ENCODE results near the gene HOOK1.
"Not testable (repeated sequence)": the region's sequence is repeated elsewhere in the genome, so short reads cannot be mapped to it uniquely, and the experiment has no call there.

Gene HOOK1

GRCh38 chr1:59892841-59893811, 78.4 kb downstream of the HOOK1 start:
- Histone ChIP-seq H3K36me3 (ENCODE audit: insufficient read depth, low read length) (no peaks in the 10 kb centered on the region), H3K79me2 (ENCODE audit: control insufficient read depth, insufficient read depth, low read length, unreplicated experiment) (no peaks in the 10 kb centered on the region), H3K27me3 (ENCODE audit: insufficient read depth, low read length) (no peaks in the 10 kb centered on the region; the same call in 1 of the 2 replicates), H2AFZ (ENCODE audit: low read length, unreplicated experiment) (no peak overlapping the region), H3K4me3 (ENCODE audit: low read depth, low read length) (no peak overlapping the region), H3K4me1 (ENCODE audit: control insufficient read depth, insufficient read depth, low read length, unreplicated experiment) (no peaks in the 10 kb centered on the region), H3K27ac (ENCODE audit: low read depth, low read length) (no peak overlapping the region)

- H3K4me1 ChIP-seq (ENCODE audit: control insufficient read depth, insufficient read depth, low read length, unreplicated experiment), result no peaks in the 10 kb centered on the region
- H3K4me3 ChIP-seq (ENCODE audit: low read depth, low read length), result no peak overlapping the region
- H3K79me2 ChIP-seq (ENCODE audit: control insufficient read depth, insufficient read depth, low read length, unreplicated experiment), result no peaks in the 10 kb centered on the region
- H2AFZ ChIP-seq (ENCODE audit: low read length, unreplicated experiment), result no peak overlapping the region
- no peak overlapping the region for H3K27ac ChIP-seq (ENCODE audit: low read depth, low read length)
- no peaks in the 10 kb centered on the region for H3K27me3 ChIP-seq (ENCODE audit: insufficient read depth, low read length)
- H3K36me3 ChIP-seq (ENCODE audit: insufficient read depth, low read length), result no peaks in the 10 kb centered on the region
These were observed 82.4 kb downstream of the HOOK1 start for GRCh38 chr1:59897165-59897564.

DNA sequence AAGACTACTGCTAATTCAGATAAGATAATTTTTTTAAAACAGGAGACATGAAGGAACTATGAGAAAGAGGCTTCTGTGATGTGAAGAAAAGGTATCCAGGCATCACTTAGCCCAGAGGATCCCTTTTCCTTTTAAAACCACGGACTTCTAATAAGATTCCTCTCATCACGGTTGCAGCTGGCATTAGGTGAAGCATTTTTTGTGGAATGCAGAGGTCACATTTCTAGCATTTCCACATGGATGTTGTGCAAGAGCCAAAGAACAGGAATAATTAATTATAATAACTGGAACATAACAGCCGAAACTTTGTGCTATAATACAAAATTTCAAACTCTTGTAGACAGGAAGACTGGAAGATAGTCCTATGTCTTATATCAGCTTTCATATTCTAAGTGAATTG, 84.2 kb downstream of the HOOK1 start:
- H3K27me3 ChIP-seq (ENCODE audit: insufficient read depth, low read length), result no peaks in the 10 kb centered on the region
- no peak overlapping the region for H3K4me3 ChIP-seq (ENCODE audit: low read depth, low read length)
- H2AFZ ChIP-seq (ENCODE audit: low read length, unreplicated experiment), result no peak overlapping the region
- no peaks in the 10 kb centered on the region for H3K36me3 ChIP-seq (ENCODE audit: insufficient read depth, low read length)
- H3K27ac ChIP-seq (ENCODE audit: low read depth, low read length), result no peak overlapping the region
- no peaks in the 10 kb centered on the region for H3K4me1 ChIP-seq (ENCODE audit: control insufficient read depth, insufficient read depth, low read length, unreplicated experiment)
- no peaks in the 10 kb centered on the region for H3K79me2 ChIP-seq (ENCODE audit: control insufficient read depth, insufficient read depth, low read length, unreplicated experiment)

DNA sequence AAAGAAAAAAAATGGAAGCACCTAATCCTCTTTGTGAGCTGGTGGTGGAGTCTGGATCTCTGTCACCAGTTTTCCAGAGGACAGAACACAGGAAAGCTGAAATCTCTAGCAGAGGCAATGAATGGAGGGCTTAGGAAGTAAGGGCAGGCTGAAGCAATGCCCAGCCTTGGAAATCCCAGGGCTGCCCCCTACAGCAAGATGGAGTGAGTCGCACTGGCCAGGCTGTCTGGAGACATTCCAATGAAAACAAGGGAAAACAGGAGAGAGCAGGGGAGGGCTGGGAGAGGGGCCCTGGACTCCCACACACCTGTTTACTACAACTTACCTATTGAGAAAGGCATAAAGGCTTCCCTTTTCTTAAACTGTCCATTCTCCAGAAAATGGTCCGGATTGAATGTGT, 85.9 kb downstream of the HOOK1 start:
- Histone ChIP-seq H2AFZ (ENCODE audit: low read length, unreplicated experiment) (no peak overlapping the region), H3K27ac (ENCODE audit: low read depth, low read length) (no peak overlapping the region), H3K36me3 (ENCODE audit: insufficient read depth, low read length) (no peaks in the 10 kb centered on the region), H3K4me3 (ENCODE audit: low read depth, low read length) (no peak overlapping the region), H3K4me1 (ENCODE audit: control insufficient read depth, insufficient read depth, low read length, unreplicated experiment) (no peaks in the 10 kb centered on the region), H3K79me2 (ENCODE audit: control insufficient read depth, insufficient read depth, low read length, unreplicated experiment) (no peaks in the 10 kb centered on the region), H3K27me3 (ENCODE audit: insufficient read depth, low read length) (no peaks in the 10 kb centered on the region)

- Histone ChIP-seq H3K27ac (ENCODE audit: low read depth, low read length) (no peak overlapping the region), H3K4me1 (ENCODE audit: control insufficient read depth, insufficient read depth, low read length, unreplicated experiment) (no peaks in the 10 kb centered on the region), H3K36me3 (ENCODE audit: insufficient read depth, low read length) (no peaks in the 10 kb centered on the region), H3K4me3 (ENCODE audit: low read depth, low read length) (no peak overlapping the region), H3K27me3 (ENCODE audit: insufficient read depth, low read length) (no peaks in the 10 kb centered on the region), H3K79me2 (ENCODE audit: control insufficient read depth, insufficient read depth, low read length, unreplicated experiment) (no peaks in the 10 kb centered on the region), H2AFZ (ENCODE audit: low read length, unreplicated experiment) (no peak overlapping the region)
These were observed 87.1 kb downstream of the HOOK1 start for GRCh38 chr1:59901770-59902388.

DNA sequence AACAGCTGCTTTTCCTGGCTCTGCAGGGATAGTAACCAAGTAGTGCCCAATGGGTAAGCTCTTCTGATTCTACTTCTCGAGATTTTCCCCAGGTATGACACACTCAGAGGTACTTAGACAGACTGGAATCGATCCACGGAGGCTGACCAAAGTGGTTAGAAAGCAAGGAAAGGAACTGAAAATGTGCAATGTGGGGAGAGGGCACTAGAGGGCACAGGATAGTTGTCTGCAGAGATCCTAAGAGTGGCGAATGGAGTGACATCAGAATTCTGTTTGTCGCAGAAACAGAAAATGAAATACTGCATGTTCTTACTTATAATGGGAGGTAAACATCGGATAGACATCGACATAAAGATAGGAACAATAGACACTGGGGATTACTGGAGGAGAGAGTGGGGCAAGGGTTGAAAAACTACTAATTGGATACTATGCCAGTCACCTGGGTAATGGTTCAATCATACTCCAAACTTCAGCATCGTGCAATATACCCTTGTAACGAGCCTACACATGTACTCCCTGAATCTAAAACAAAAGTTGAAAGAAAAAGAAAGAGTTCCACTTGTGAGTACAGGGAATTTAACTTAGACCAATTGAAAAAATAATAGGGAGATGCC, 88.5 kb downstream of the HOOK1 start:
- no peaks in the 10 kb centered on the region for H3K4me1 ChIP-seq (ENCODE audit: control insufficient read depth, insufficient read depth, low read length, unreplicated experiment)
- H3K79me2 ChIP-seq (ENCODE audit: control insufficient read depth, insufficient read depth, low read length, unreplicated experiment), result no peaks in the 10 kb centered on the region
- H3K27ac ChIP-seq (ENCODE audit: low read depth, low read length), result no peak overlapping the region
- H3K27me3 ChIP-seq (ENCODE audit: insufficient read depth, low read length), result no peaks in the 10 kb centered on the region
- H3K36me3 ChIP-seq (ENCODE audit: insufficient read depth, low read length), result no peaks in the 10 kb centered on the region
- no peak overlapping the region for H2AFZ ChIP-seq (ENCODE audit: low read length, unreplicated experiment)
- H3K4me3 ChIP-seq (ENCODE audit: low read depth, low read length), result no peak overlapping the region

DNA sequence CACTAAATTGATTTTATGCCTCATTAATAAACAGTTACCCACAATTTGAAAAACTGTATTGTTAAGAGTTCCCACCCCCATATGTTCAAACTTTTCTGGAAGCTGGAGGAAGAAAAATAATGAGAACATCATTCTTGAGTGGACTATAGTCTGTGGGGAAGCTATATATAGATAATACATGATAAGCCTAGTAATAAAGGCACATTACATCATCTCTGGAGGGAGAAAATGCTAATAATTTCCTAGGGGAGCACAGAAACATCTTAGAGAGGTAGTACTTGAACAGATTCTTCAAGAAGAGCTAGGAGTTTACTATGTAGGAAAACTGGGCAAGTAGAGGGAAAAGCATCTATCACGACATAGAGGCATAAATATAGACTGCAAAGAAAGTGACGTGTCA, 92.2 kb downstream of the HOOK1 start:
- H3K36me3 ChIP-seq (ENCODE audit: insufficient read depth, low read length), result no peaks in the 10 kb centered on the region
- no peaks in the 10 kb centered on the region for H3K4me1 ChIP-seq (ENCODE audit: control insufficient read depth, insufficient read depth, low read length, unreplicated experiment)
- H3K4me3 ChIP-seq (ENCODE audit: low read depth, low read length), result no peak overlapping the region
- 0 out of 2 replicates have a peak, but pooled peaks cover 4% of the 10 kb centered on the region for H3K27me3 ChIP-seq (ENCODE audit: insufficient read depth, low read length)
- no peaks in the 10 kb centered on the region for H3K79me2 ChIP-seq (ENCODE audit: control insufficient read depth, insufficient read depth, low read length, unreplicated experiment)
- no peak overlapping the region for H2AFZ ChIP-seq (ENCODE audit: low read length, unreplicated experiment)
- no peak overlapping the region for H3K27ac ChIP-seq (ENCODE audit: low read depth, low read length)

GRCh38 chr1:59908084-59908483, 93.3 kb downstream of the HOOK1 start:
- H3K27ac ChIP-seq (ENCODE audit: low read depth, low read length), result no peak overlapping the region
- H3K36me3 ChIP-seq (ENCODE audit: insufficient read depth, low read length), result no peaks in the 10 kb centered on the region
- H3K4me1 ChIP-seq (ENCODE audit: control insufficient read depth, insufficient read depth, low read length, unreplicated experiment), result no peaks in the 10 kb centered on the region
- H3K4me3 ChIP-seq (ENCODE audit: low read depth, low read length), result no peak overlapping the region
- 0 out of 2 replicates have a peak, but pooled peaks cover 4% of the 10 kb centered on the region for H3K27me3 ChIP-seq (ENCODE audit: insufficient read depth, low read length)
- H2AFZ ChIP-seq (ENCODE audit: low read length, unreplicated experiment), result no peak overlapping the region
- no peaks in the 10 kb centered on the region for H3K79me2 ChIP-seq (ENCODE audit: control insufficient read depth, insufficient read depth, low read length, unreplicated experiment)

- Histone ChIP-seq H3K27me3 (ENCODE audit: insufficient read depth, low read length) (0 out of 2 replicates have a peak, but pooled peaks cover 4% of the 10 kb centered on the region), H3K4me1 (ENCODE audit: control insufficient read depth, insufficient read depth, low read length, unreplicated experiment) (no peaks in the 10 kb centered on the region), H2AFZ (ENCODE audit: low read length, unreplicated experiment) (no peak overlapping the region), H3K27ac (ENCODE audit: low read depth, low read length) (no peak overlapping the region), H3K36me3 (ENCODE audit: insufficient read depth, low read length) (no peaks in the 10 kb centered on the region), H3K4me3 (ENCODE audit: low read depth, low read length) (no peak overlapping the region), H3K79me2 (ENCODE audit: control insufficient read depth, insufficient read depth, low read length, unreplicated experiment) (no peaks in the 10 kb centered on the region)
These were observed 93.9 kb downstream of the HOOK1 start for GRCh38 chr1:59908682-59909081.

DNA sequence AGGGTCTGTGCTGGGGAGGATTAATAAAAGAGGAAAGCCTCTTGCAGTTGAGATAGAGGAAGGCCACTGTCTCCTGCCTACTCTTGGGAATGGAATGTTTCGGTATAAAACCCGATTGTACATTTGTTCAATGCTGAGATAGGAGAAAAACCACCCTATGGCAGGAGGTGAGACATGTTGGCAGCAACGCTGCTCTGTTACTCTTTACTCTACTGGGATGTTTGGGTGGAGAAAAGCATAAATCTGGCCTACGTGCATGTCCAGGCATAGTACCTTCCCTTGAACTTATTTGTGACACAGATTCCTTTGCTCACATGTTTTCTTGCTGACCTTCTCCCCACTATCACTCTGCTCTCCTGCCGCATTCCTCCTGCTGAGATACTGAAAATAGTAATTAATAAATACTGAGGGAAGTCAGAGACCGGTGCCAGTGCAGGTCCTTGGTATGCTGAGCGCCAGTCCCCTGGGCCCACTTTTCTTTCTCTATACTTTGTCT, 100.1 kb downstream of the HOOK1 start:
- H3K4me3 ChIP-seq (ENCODE audit: low read depth, low read length); H3K36me3 ChIP-seq (ENCODE audit: insufficient read depth, low read length); H2AFZ ChIP-seq (ENCODE audit: low read length, unreplicated experiment); H3K79me2 ChIP-seq (ENCODE audit: control insufficient read depth, insufficient read depth, low read length, unreplicated experiment); H3K27ac ChIP-seq (ENCODE audit: low read depth, low read length); H3K4me1 ChIP-seq (ENCODE audit: control insufficient read depth, insufficient read depth, low read length, unreplicated experiment): not testable (repeated sequence)
- peaks cover 15% of the 10 kb centered on the region for H3K27me3 ChIP-seq (ENCODE audit: insufficient read depth, low read length)
